DOHH2 (cell line): ENCODE measurements around the gene COQ9.

Experiments
- H3F3A ChIP-seq: fragments of 200-600 bp; sonication (generic), shearing (Covaris generic); 2 replicates; pipeline ENCODE4 v1.6.0; 2016; ENCODE audit warnings: antibody characterized with exemption, mild to moderate bottlenecking; ENCODE audit not compliant: control insufficient read depth, insufficient read depth
- H3K27ac ChIP-seq: fragments of 200-600 bp; sonication (generic); 2 replicates; pipeline ENCODE4 v1.5.1; 2014; ENCODE audit warnings: low read depth, mild to moderate bottlenecking, low read length, moderate library complexity
- H3K27me3 ChIP-seq: fragments of 200-600 bp; sonication (generic); 2 replicates; pipeline ENCODE4 v1.6.1; 2014; ENCODE audit warnings: mild to moderate bottlenecking, low read length, mixed read lengths; ENCODE audit not compliant: control insufficient read depth
- H3K36me3 ChIP-seq: fragments of 200-600 bp; sonication (generic); 2 replicates; pipeline ENCODE4 v1.6.1; 2014; ENCODE audit warnings: mild to moderate bottlenecking, low read length, moderate library complexity, mixed read lengths; ENCODE audit not compliant: control insufficient read depth
- H3K4me1 ChIP-seq: fragments of 200-600 bp; sonication (generic); 2 replicates; pipeline ENCODE4 v1.6.1; 2014; ENCODE audit warnings: mild to moderate bottlenecking, low read length, mixed read lengths; ENCODE audit not compliant: control insufficient read depth
- H3K4me2 ChIP-seq: fragments of 200-600 bp; sonication (generic); 2 replicates; pipeline ENCODE4 v1.6.0; 2014; ENCODE audit warnings: mild to moderate bottlenecking, low read length, moderate library complexity
- H3K4me3 ChIP-seq: fragments of 200-600 bp; sonication (generic); 2 replicates; pipeline ENCODE4 v1.5.1; 2014; ENCODE audit warnings: mild to moderate bottlenecking, low read length, mixed read lengths
- H3K79me2 ChIP-seq: fragments of 200-600 bp; sonication (generic); 2 replicates; pipeline ENCODE4 v1.6.1; 2014; ENCODE audit warnings: mild to moderate bottlenecking, low read length, mixed read lengths; ENCODE audit not compliant: control insufficient read depth
- H3K9me2 ChIP-seq: fragments of 200-600 bp; sonication (generic); replicated peaks from 2 replicates; pipeline ENCODE4 v1.6.1; 2014; ENCODE audit warnings: mild to moderate bottlenecking, low read length, mixed read lengths; ENCODE audit not compliant: control insufficient read depth
- H3K9me3 ChIP-seq: fragments of 200-600 bp; sonication (generic); 2 replicates; pipeline ENCODE4 v1.6.1; 2014; ENCODE audit warnings: antibody characterized with exemption, low read length, mixed read lengths; ENCODE audit not compliant: control insufficient read depth, insufficient read depth
- H4K20me1 ChIP-seq: fragments of 200-600 bp; sonication (generic); 2 replicates; pipeline ENCODE4 v1.6.0; 2014; ENCODE audit warnings: low read depth, mild to moderate bottlenecking, antibody characterized with exemption, low read length, moderate library complexity; ENCODE audit not compliant: control insufficient read depth, insufficient read depth
- CTCF ChIP-seq: fragments of 200-600 bp; sonication (generic); IDR thresholded peaks from one replicate; pipeline ENCODE4 v1.5.1; 2014; ENCODE audit warnings: antibody characterized with exemption, mild to moderate bottlenecking, low read depth, low read length; ENCODE audit not compliant: poor library complexity, severe bottlenecking
- EZH2phosphoT487 ChIP-seq: fragments of 200-600 bp; sonication (generic); IDR thresholded peaks from 2 replicates; pipeline ENCODE4 v1.6.1; 2017; ENCODE audit warnings: borderline replicate concordance, mild to moderate bottlenecking, antibody characterized with exemption, low read length, moderate library complexity, mixed read lengths

Gene COQ9

GRCh38 chr16:57464523-57464922 lies 17.2 kb downstream of the COQ9 start:
- Histone ChIP-seq H4K20me1 (no peaks in the 10 kb centered on the region), H3K36me3 (peaks cover 67% of the 10 kb centered on the region), H3F3A (peaks cover 4% of the 10 kb centered on the region), H3K9me2 (no peaks in the 10 kb centered on the region), H3K27me3 (no peaks in the 10 kb centered on the region), H3K4me2 (no peak overlapping the region), H3K4me1 (peaks cover 8% of the 10 kb centered on the region), H3K79me2 (peaks cover 22% of the 10 kb centered on the region), H3K4me3 (no peak overlapping the region), H3K27ac (no peak overlapping the region), H3K9me3 (no peaks in the 10 kb centered on the region)
- TF ChIP-seq EZH2phosphoT487: no peak
- TF ChIP-seq CTCF: no peak

- TF ChIP-seq EZH2phosphoT487 (no peak), CTCF (no peak)
- peaks cover 77% of the 10 kb centered on the region for H3K36me3 ChIP-seq
Observed at GRCh38 chr16:57468346-57468745, 21.1 kb downstream of the COQ9 start.

GRCh38 chr16:57469046-57469445 lies 21.8 kb downstream of the COQ9 start:
- H3K27ac ChIP-seq: no peak overlapping the region
- TF ChIP-seq EZH2phosphoT487 (no peak), CTCF (no peak)
- no peaks in the 10 kb centered on the region for H3K9me3 ChIP-seq
- 0 out of 2 replicates have a peak, but pooled peaks cover 2% of the 10 kb centered on the region for H4K20me1 ChIP-seq
- no peaks in the 10 kb centered on the region; the same call in 1 of the 2 replicates for H3K4me1 ChIP-seq
- no peaks in the 10 kb centered on the region for H3K9me2 ChIP-seq
- no peak overlapping the region for H3K4me2 ChIP-seq
- peaks cover 7% of the 10 kb centered on the region for H3K79me2 ChIP-seq
- peaks cover 72% of the 10 kb centered on the region for H3K36me3 ChIP-seq
- 0 out of 2 replicates have a peak, but pooled peaks cover 2% of the 10 kb centered on the region for H3F3A ChIP-seq
- no peak overlapping the region for H3K4me3 ChIP-seq
- no peaks in the 10 kb centered on the region for H3K27me3 ChIP-seq

More at GRCh38 chr16:57468346-57468745, 21.1 kb downstream of the COQ9 start:
- Histone ChIP-seq H3K27ac (no peak overlapping the region), H3F3A (0 out of 2 replicates have a peak, but pooled peaks cover 2% of the 10 kb centered on the region), H3K4me1 (peaks cover 5% of the 10 kb centered on the region), H3K4me3 (no peak overlapping the region), H3K79me2 (peaks cover 14% of the 10 kb centered on the region), H3K4me2 (no peak overlapping the region), H4K20me1 (0 out of 2 replicates have a peak, but pooled peaks cover 2% of the 10 kb centered on the region), H3K9me3 (no peaks in the 10 kb centered on the region), H3K9me2 (no peaks in the 10 kb centered on the region), H3K27me3 (no peaks in the 10 kb centered on the region)
